HCT116 (cell line): ENCODE data around the gene PRKRIP1. TPM values are rescaled to one million over a fixed set of nuclear protein-coding genes. Genes with fewer than 3 reads are reported as not detected.

Experiments
- ATAC-seq: fragments of 200-7000 bp; cut with Tn5 transposase; 2 replicates; pipeline ENCODE4 v1.9.1; 2020; ENCODE audit warnings: mild to moderate bottlenecking, moderate library complexity
- BruUV-seq: library from RNA; stranded (reverse); fragments of 400-500 nt; replicated peaks from 2 replicates; lab custom pipeline; 2021; lab: Mats Ljungman, UMichigan
- CTCF ChIA-PET: fragments of 300-600 bp; sonication (Branson Sonifier 250); formaldehyde crosslinking; loops from one replicate; lab custom pipeline; 2021; ENCODE audit warnings: antibody characterized with exemption; lab: Charles Lee
- POLR2A ChIA-PET: fragments of 300-600, 350-600 bp; sonication (Branson Sonifier 250); formaldehyde crosslinking; loops from one replicate; lab custom pipeline; 2021; ENCODE audit warnings: antibody characterized with exemption; lab: Charles Lee
- RAD21 ChIA-PET, 2 experiments: fragments of 300-600 bp; sonication (Branson Sonifier 250); formaldehyde crosslinking; loops; one replicate each; lab custom pipeline; 2023; ENCODE audit warnings: low total read pairs in 2 of 2; ENCODE audit not compliant: uncharacterized antibody in 2 of 2, unreplicated experiment in 2 of 2, low non-redundant PET in 1 of 2; lab: Charles Lee
- DNase-seq: peaks from one replicate; pipeline ENCODE4 v3.0.0-alpha.2; 2010; ENCODE audit warnings: low read depth, low spot score
- H2AFZ ChIP-seq: fragments of 200-600 bp; shearing (Covaris generic), sonication (generic); 2 replicates; pipeline ENCODE4 v1.6.1; 2017; ENCODE audit warnings: low read depth, mixed run types, mixed read lengths, antibody characterized with exemption, low read length; ENCODE audit not compliant: poor library complexity, severe bottlenecking
- H3K27ac ChIP-seq: 2 replicates; pipeline ENCODE4 v1.5.1; 2012; ENCODE audit warnings: low read depth, low read length
- H3K27me3 ChIP-seq: fragments of 200-600 bp; sonication (generic); 2 replicates; pipeline ENCODE4 v1.6.1; 2016; ENCODE audit warnings: mixed run types, low read length, mixed read lengths; ENCODE audit not compliant: insufficient read depth
- H3K36me3 ChIP-seq, 2 experiments: fragments of 200-500 bp in 1 of 2; fragments of 200-600 bp in 1 of 2; sonication (Bioruptor generic) in 1 of 2; sonication (generic) in 1 of 2; 2 replicates each; pipeline versions ENCODE4 v1.5.1 to v1.6.1; 2014 to 2016; ENCODE audit warnings: low read length in 2 of 2, inconsistent platforms in 1 of 2, mixed read lengths in 1 of 2, mixed run types in 1 of 2; ENCODE audit not compliant: insufficient read depth in 2 of 2, control insufficient read depth in 1 of 2
- H3K4me1 ChIP-seq, 2 experiments: fragments of 200-600 bp in 1 of 2; sonication (generic) in 1 of 2; 2 replicates each; pipeline versions ENCODE4 v1.5.1 to v1.6.1; 2012 to 2017; ENCODE audit warnings: low read length in 2 of 2, inconsistent platforms in 1 of 2, mild to moderate bottlenecking in 1 of 2, mixed read lengths in 1 of 2, mixed run types in 1 of 2, moderate library complexity in 1 of 2; ENCODE audit not compliant: insufficient read depth in 2 of 2, control insufficient read depth in 1 of 2
- H3K4me2 ChIP-seq: fragments of 200-600 bp; sonication (generic); 2 replicates; pipeline ENCODE4 v1.6.1; 2017; ENCODE audit warnings: mixed run types, low read length, mixed read lengths
- H3K4me3 ChIP-seq, 2 experiments: fragments of 200-600 bp in 1 of 2; sonication (generic) in 1 of 2; replicated peaks in 1 of 2; 2 replicates each; pipeline ENCODE4 v1.5.1; 2011 to 2016; ENCODE audit warnings: low read length in 2 of 2, control low read depth in 1 of 2, low read depth in 1 of 2, mild to moderate bottlenecking in 1 of 2, mixed read lengths in 1 of 2, mixed run types in 1 of 2
- H3K79me2 ChIP-seq: fragments of 200-600 bp; sonication (generic); 2 replicates; pipeline ENCODE4 v1.6.1; 2017; ENCODE audit warnings: mild to moderate bottlenecking, mixed run types, low read length, moderate library complexity, mixed read lengths; ENCODE audit not compliant: insufficient read depth
- H3K9ac ChIP-seq: fragments of 200-600 bp; sonication (generic); 2 replicates; pipeline ENCODE4 v1.6.1; 2016; ENCODE audit warnings: low read length, mixed read lengths
- H3K9me2 ChIP-seq: fragments of 200-600 bp; sonication (generic), shearing (Covaris generic); 2 replicates; pipeline ENCODE4 v1.6.1; 2017; ENCODE audit warnings: mixed run types, mild to moderate bottlenecking, moderate library complexity; ENCODE audit not compliant: insufficient read depth
- H3K9me3 ChIP-seq, 2 experiments: fragments of 200-500 bp in 1 of 2; fragments of 200-600 bp in 1 of 2; sonication (Bioruptor generic) in 1 of 2; sonication (generic) in 1 of 2; 2 replicates each; pipeline ENCODE4 v1.6.1; 2014 to 2017; ENCODE audit warnings: low read length in 2 of 2, mixed read lengths in 2 of 2, inconsistent platforms in 1 of 2, low read depth in 1 of 2, mild to moderate bottlenecking in 1 of 2, mixed run types in 1 of 2, moderate library complexity in 1 of 2; ENCODE audit not compliant: control insufficient read depth in 1 of 2, insufficient read depth in 1 of 2
- H4K20me1 ChIP-seq: fragments of 200-600 bp; sonication (generic), shearing (Covaris generic); 2 replicates; pipeline ENCODE4 v1.6.1; 2017; ENCODE audit warnings: mixed run types, mild to moderate bottlenecking, moderate library complexity; ENCODE audit not compliant: insufficient read depth
- ATF3 ChIP-seq: IDR thresholded peaks from 2 replicates; pipeline ENCODE4 v1.6.1; 2012
- CBX3 ChIP-seq: IDR thresholded peaks from 2 replicates; pipeline ENCODE4 v1.6.1; 2012; ENCODE audit warnings: low read depth
- CEBPB ChIP-seq: IDR thresholded peaks from 2 replicates; pipeline ENCODE4 v1.6.1; 2012; ENCODE audit warnings: low read depth
- ELF1 ChIP-seq: IDR thresholded peaks from 2 replicates; pipeline ENCODE4 v1.6.1; 2012; ENCODE audit warnings: low read depth, borderline replicate concordance
- EZH2phosphoT487 ChIP-seq: fragments of 200-600 bp; IDR thresholded peaks from 2 replicates; pipeline ENCODE4 v1.6.1; 2018; ENCODE audit warnings: antibody characterized with exemption, borderline replicate concordance
- FOSL1 ChIP-seq: IDR thresholded peaks from 2 replicates; pipeline ENCODE4 v1.6.1; 2012; ENCODE audit warnings: low read depth
- RAD21 ChIP-seq: IDR thresholded peaks from 2 replicates; pipeline ENCODE4 v1.6.1; 2012; ENCODE audit warnings: low read depth, mild to moderate bottlenecking
- REST ChIP-seq: IDR thresholded peaks from 2 replicates; pipeline ENCODE4 v1.6.1; 2012; ENCODE audit warnings: low read depth
- SRF ChIP-seq: IDR thresholded peaks from 2 replicates; pipeline ENCODE4 v1.6.1; 2012; ENCODE audit warnings: low read depth
- TCF7L2 ChIP-seq: IDR thresholded peaks from 2 replicates; pipeline ENCODE4 v1.7.0; 2011; ENCODE audit warnings: borderline replicate concordance, inconsistent platforms; ENCODE audit not compliant: insufficient read depth, insufficient read length; ENCODE audit errors: extremely low read depth
- ZBTB33 ChIP-seq: IDR thresholded peaks from 2 replicates; pipeline ENCODE4 v1.6.1; 2011; ENCODE audit warnings: mild to moderate bottlenecking, low read length, moderate library complexity; ENCODE audit not compliant: insufficient replicate concordance; ENCODE audit errors: extremely low read depth
- ZFX ChIP-seq: fragments of 450-650 bp; IDR thresholded peaks from 2 replicates; pipeline ENCODE4 v1.6.1; 2017
- ZNF274 ChIP-seq: fragments of 200-500 bp; sonication (Bioruptor generic); IDR thresholded peaks from 2 replicates; pipeline ENCODE4 v1.6.1; 2014; ENCODE audit warnings: mild to moderate bottlenecking, low read depth, low read length, inconsistent platforms
- intact Hi-C: fragments of 100-400 bp; cut with micrococcal nuclease; formaldehyde crosslinking; loops from 2 replicates; pipeline ENCODE4 v1.10.0; 2022
- total RNA-seq: library from RNA; stranded (reverse); gene quantifications from one replicate; pipeline ENCODE4 v1.2.1, GENCODE V29; 2021; ENCODE audit not compliant: unreplicated experiment

PRKRIP1 gene
- total RNA-seq, 1 experiment from 2014 or later = 23.0 TPM

GRCh38 chr7:102424129-102424551 is 28.0 kb downstream of the PRKRIP1 start:
- Histone ChIP-seq H3K4me1 (peaks cover 9 to 26% of the 10 kb centered on the region in 2 experiments), H2AFZ (no peak overlapping the region), H3K9me2 (no peaks in the 10 kb centered on the region), H4K20me1 (no peaks in the 10 kb centered on the region), H3K27ac (no peak overlapping the region), H3K36me3 (peaks cover 18 to 19% of the 10 kb centered on the region in 2 experiments; a peak in 3 of 4 replicates), H3K4me2 (no peak overlapping the region), H3K9ac (no peak overlapping the region), H3K79me2 (no peaks in the 10 kb centered on the region), H3K27me3 (no peaks in the 10 kb centered on the region), H3K9me3 (no peaks in the 10 kb centered on the region), H3K4me3 (no peak overlapping the region)
- intact Hi-C loops = no loop called here
- ChIA-PET CTCF (no interaction called here), POLR2A (no interaction called here), RAD21 (no interaction called here)
- no peak for ATAC-seq
- BruUV-seq = no TSS peak
- DNase-seq = no peak
- no peak for TF ChIP-seq FOSL1
- TF ChIP-seq ZFX = no peak
- no peak for TF ChIP-seq CBX3
- TF ChIP-seq TCF7L2 = no peak

GRCh38 chr7:102424787-102425218 is 28.6 kb downstream of the PRKRIP1 start:
- Histone ChIP-seq H3K27ac (no peak overlapping the region), H3K4me3 (no peak overlapping the region), H3K4me2 (no peak overlapping the region), H3K9me3 (no peaks in the 10 kb centered on the region), H3K79me2 (no peaks in the 10 kb centered on the region), H3K36me3 (peaks cover 18 to 19% of the 10 kb centered on the region in 2 experiments; a peak in 3 of 4 replicates), H2AFZ (no peak overlapping the region), H3K9me2 (no peaks in the 10 kb centered on the region), H3K9ac (no peak overlapping the region), H3K4me1 (peaks cover 9 to 26% of the 10 kb centered on the region in 2 experiments), H3K27me3 (no peaks in the 10 kb centered on the region), H4K20me1 (no peaks in the 10 kb centered on the region)
- no TSS peak for BruUV-seq
- ATAC-seq (no peak), DNase-seq (no peak)
- RAD21 ChIA-PET = no interaction called here
- intact Hi-C loops = no loop called here
- POLR2A ChIA-PET = no interaction called here
- CTCF ChIA-PET = no interaction called here
- no peak for TF ChIP-seq ZNF274
- no peak for TF ChIP-seq SRF
- TF ChIP-seq ELF1 = no peak
- no peak for TF ChIP-seq EZH2phosphoT487
- no peak for TF ChIP-seq CEBPB
- no peak for TF ChIP-seq ZFX
- TF ChIP-seq FOSL1 = no peak
- no peak for TF ChIP-seq RAD21
- no peak for TF ChIP-seq ATF3
- no peak for TF ChIP-seq REST
- no peak for TF ChIP-seq ZBTB33
- TF ChIP-seq, all 23 proteins: peak for 0
